ENCODE results near the gene ARMH4.

GRCh38 chr14:58131386-58131785 lies 20.6 kb downstream of the ARMH4 start:
- TF ChIP-seq, protein P1, sequence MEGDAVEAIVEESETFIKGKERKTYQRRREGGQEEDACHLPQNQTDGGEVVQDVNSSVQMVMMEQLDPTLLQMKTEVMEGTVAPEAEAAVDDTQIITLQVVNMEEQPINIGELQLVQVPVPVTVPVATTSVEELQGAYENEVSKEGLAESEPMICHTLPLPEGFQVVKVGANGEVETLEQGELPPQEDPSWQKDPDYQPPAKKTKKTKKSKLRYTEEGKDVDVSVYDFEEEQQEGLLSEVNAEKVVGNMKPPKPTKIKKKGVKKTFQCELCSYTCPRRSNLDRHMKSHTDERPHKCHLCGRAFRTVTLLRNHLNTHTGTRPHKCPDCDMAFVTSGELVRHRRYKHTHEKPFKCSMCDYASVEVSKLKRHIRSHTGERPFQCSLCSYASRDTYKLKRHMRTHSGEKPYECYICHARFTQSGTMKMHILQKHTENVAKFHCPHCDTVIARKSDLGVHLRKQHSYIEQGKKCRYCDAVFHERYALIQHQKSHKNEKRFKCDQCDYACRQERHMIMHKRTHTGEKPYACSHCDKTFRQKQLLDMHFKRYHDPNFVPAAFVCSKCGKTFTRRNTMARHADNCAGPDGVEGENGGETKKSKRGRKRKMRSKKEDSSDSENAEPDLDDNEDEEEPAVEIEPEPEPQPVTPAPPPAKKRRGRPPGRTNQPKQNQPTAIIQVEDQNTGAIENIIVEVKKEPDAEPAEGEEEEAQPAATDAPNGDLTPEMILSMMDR (IDR thresholded peaks at IDR 0.05; ENCODE audit: low read length), result no peak
- no peak for TF ChIP-seq EZH2phosphoT487 (IDR thresholded peaks at IDR 0.05; ENCODE audit: low read length)

Measured in MM.1S (cell line).